Midbrain (tissue), 1 donor: Measurements from ENCODE around the gene CRTC1.
"Not testable (repeated sequence)": the region's sequence is repeated elsewhere in the genome, so short reads cannot be mapped to it uniquely, and the experiment has no call there.

Experiments used
- DNase-seq: peaks from one replicate; lab custom pipeline; 2025; lab: John Stamatoyannopoulos, UW

The CRTC1 gene

DNA sequence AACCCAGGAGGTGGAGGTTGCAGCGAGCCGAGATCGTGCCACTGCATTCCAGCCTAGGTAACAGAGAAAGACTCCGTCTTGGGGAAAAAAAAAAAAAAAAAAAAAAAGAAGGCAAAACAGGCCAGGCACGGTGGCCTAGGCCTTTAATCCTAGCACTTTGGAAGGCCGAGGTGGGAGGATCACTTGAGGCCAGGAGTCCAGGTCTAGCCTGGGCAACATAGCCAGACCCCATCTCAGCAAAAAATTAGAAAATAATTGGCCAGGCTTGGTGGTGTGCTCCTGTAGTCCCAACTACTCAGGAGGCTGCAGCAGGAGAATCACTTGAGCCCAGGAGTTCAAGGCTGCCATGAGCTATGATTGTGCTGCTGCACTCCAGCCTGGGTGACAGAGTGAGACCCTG lies 43.4 kb downstream of the CRTC1 start:
- no peak for DNase-seq

DNA sequence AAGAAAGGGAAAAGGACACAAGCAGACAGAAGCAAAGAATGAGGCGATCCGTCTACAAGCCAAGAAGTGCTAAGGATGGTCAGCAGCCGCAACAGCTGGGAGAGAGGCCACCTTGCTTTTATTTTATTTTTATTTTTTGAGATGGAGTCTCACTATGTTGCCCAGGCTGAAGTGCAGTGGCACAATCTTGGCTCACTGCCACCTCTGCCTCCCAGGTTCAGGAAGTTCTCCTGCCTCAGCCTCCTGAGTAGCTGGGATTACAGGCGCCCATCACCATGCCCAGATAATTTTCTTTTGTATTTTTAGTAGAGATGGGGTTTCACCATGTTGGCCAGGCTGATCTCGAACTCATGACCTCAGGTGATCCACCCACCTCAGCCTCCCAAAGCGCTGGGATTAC lies 44.1 kb downstream of the CRTC1 start:
- DNase-seq: not testable (repeated sequence)

DNA sequence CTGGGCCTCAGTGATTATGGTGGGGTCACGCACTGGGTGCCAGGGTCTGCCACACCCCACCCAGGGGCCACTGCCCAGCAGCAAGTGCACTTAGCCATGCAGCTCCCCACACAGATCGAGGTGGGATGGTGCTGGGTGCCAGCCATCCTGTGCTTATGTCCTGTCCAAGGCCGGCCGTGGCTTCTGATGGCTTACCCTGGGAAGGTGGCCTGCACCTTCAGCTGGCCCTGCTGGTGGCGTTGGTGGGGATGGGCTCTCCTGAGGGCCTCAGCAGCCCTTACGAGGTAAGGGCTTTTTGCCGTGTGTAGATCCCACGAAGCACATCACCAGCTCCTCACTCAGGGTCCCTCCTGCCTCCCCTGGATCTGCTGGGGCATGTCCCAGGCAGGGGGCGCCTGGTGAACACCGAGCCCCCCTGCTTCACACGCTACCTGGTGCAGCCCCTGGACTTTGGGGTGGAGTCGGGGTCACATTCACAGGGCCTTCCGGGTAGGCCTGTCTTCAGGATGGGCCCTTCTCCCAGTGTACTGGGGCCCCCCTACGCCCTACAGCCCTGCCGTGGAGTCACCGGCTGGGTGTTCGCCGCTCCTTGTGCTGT lies 46.6 kb downstream of the CRTC1 start:
- DNase-seq: no peak

DNA sequence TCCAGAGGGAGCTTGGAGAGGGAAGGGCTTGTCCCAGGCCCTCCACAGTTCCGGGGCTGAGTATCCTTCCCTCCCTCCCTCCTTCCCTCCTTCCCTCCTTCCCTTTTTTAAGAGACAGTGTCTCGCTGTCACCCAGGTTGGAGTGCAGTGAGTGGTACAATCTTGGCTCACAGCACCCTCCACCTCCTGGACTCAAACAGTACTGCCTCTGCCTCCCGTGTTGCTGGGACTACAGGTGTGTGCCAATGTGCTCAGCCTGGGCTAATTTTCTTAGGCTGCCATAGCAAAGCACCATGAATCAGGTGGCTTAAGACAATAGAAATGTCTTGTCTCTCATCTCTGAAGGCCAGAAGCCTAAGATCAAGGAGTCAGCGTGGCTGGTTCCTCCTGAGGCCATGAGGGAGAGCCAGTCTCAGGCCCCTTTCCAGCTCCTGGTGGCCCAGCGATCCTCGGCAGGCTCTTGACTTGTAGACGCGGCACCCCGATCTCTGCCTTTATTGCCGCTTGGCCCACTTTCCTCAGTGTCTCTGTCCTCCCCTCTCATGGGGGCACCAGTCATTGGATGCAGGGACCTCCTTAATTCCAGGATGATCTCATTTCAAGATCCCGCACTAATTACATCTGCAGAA lies 47.5 kb downstream of the CRTC1 start:
- DNase-seq: no peak

DNA sequence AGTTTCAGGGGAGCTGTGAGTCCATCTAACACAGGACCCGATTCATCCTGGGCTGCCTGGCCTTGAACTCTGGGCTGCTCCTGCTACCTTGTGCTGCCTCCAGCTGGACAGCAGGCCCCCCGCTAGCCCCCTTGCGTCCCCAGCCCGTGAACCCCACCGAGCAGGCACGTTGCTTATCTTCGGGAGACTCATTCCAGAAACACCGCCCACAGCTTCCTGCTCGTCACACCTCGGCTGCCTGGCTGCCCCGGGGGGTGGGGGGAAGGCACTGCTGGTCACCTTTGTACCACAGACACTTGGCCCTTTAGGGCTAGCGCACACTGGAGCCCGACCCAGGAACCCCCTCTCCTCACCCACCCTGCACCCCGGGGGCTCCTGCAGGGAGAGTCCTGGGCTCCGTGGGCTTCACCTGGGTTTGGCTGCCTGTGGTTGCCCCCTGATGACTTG lies 48.1 kb downstream of the CRTC1 start:
- DNase-seq: no peak

DNA sequence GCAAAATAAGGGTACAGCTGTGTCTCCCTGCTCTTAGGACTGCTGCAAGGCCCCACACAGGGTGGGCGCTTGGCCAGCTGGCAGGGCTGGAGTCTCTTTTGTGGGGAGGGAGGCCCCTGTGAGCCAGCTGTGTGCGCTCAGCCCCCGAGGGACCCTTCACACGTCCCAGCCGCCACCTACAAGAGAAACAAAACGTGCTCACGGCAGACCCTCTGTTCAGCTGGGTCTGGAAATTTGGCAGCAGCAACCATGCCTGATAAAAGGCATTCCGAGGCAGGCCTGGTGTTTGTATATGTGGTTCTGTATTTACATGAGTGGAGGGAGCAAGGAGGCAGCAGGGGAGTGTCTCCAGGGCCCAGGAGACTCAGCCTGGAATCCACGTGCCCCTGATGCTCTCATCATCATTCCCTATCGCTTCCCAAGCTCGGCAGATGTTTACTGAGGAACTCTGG lies 49.7 kb downstream of the CRTC1 start:
- no peak for DNase-seq

DNA sequence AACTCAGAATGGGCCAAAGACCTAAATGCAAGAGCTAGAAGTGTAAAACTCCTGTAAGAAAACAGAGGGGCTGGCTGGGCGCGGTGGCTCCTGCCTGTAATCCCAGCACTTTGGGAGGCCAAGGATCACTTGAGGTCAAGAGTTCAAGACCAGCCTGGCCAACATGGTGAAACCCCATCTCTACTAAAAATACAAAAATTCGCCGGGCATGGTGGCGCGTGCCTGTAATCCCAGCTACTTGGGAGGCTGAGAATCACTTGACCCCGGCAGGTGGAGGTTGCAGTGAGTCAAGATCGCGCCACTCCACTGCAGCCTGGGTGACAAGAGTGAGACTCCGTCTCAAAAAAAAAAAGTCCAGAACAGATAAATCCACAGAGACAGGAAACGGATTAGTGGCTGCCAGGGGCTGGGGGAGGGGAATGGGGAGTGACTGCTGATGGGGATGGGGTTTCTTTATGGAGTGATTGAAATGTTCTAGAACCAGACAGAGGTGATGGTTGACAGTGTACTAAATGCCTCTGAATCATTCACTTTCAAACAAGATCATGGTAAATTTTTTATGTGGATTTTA lies 50.4 kb downstream of the CRTC1 start:
- not testable (repeated sequence) for DNase-seq

DNA sequence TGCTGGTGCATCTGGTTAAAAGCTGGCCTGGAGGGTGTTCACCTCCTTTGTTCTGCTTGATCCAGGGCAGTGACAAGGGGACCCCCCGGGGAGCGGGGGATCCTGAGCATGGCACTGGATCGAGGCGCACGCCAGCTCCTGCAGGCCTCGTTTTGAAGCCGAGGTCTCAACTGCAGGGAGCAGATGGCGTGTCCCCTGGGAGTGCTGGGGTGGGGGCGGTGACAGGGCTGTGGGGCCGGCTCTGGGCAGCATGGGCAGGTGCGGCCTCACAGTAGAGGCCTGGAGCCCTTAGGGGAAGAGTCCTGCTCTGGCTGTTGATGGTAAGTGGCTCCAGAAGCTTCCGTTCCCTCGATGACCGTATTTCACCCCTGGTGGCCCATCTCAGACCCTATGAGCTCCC lies 51.8 kb downstream of the CRTC1 start:
- no peak for DNase-seq

DNA sequence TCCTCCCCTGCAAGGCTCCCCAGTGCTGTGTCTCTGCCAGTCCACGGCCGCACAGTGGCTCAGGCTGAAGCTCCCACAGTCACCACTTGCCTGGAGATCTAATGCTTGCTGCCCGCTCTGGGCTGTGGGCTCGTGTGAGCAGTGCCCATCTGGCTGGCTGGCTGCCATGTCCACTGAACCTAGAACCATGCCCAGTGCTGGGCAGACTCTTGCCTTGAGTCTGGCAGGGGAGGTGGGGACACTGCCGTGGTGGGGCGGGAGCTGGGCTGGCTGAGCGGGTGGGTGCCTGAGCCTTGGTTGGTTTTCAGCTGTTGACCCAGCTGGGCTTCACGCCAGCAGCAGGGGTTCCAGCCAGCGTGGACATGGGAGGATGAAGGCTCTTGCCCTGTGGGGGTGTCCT lies 52.3 kb downstream of the CRTC1 start:
- peak; percentile 44 for DNase-seq

DNA sequence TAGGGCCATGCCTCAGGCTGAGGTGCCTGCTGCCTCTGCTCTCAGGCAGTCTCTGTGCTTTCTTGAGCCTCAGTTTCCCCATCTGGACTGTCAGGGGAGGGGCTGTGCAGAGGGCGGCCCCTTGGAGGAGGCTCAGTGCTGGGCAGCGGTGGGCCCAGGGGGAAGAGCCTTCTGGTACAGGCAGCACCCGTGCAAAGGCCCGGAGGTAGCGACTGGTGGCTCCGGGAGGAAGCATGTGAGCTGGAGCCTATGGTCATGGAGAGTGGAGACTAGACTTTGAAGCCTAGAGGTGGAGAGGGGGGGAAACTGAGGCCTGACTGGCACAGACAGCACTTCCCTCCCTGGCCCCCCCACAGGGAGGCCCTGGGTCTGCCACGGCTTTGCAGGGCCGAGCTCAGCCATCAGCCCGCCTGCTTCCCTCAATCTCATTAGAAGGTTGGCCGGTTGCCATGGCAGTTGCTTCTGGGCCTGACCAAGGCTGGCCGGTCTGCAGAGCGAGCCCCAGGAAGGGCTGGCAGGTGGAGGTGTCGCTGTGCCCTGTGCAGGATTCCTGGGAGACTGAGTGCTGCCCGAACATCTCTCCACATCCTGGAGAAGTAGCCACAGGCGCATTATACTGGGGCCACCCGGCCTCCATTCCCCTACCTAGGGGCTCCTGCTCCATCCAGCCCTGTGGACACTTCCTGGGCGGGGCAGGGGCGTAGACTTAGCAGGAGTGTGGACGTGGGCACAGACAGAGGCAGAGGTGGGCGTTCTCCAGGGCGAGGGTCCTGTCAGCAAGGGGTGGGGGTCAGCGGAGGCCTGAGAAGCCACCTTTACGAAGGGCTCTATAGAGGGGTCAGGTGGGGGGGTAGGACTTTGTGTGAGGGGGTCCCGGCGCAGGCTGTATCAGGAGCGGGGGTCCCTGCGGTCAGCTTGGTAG lies 53.2 kb downstream of the CRTC1 start:
- DNase-seq: peak; percentile 11

DNA sequence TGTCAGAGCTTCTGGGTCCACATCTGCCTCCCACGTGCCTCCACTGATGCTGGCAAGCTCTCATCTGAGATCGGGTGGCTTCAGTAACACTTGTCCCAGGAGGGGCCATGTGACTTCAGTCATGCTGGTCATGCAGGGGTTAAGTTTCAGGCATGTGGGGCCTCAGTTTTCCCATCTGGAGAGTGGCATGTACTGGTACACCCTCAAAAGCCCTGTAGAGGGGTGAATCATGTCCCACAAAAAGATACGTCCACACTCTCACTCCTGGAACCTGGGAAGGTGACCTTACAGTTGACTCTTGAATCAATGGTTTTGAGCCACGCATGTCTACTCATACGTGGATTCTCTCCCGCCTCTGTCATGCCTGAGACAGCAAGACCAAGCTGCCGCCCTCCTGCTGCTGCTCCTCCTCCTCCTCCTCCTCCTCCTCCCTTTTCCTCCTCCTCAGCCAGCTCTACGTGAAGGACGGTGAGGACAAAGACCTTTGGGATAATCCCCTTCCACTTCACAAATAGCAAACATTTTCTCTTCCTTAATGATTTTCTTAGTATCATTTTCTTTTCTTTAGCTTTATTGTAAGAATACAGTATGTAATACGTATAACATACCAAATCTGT lies 54.0 kb downstream of the CRTC1 start:
- no peak for DNase-seq

DNA sequence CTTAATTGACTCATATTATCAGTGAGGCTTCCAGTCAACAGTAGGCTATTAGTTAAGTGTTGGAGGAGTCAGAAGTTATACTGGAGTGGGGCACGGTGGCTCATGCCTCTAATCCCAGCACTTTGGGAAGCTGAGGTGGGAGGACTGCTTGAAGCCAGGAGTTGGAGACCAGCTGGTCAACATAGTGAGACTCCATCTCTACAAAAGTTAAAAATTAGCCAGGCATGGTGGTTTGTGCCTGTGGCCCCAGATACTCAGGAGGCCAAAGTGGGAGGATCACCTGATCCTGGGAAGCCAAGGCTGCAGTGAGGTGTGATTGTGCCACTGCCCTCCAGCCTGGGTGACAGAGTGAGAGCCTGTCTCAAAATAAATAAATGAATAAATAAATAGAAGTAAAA lies 54.5 kb downstream of the CRTC1 start:
- DNase-seq: no peak

DNA sequence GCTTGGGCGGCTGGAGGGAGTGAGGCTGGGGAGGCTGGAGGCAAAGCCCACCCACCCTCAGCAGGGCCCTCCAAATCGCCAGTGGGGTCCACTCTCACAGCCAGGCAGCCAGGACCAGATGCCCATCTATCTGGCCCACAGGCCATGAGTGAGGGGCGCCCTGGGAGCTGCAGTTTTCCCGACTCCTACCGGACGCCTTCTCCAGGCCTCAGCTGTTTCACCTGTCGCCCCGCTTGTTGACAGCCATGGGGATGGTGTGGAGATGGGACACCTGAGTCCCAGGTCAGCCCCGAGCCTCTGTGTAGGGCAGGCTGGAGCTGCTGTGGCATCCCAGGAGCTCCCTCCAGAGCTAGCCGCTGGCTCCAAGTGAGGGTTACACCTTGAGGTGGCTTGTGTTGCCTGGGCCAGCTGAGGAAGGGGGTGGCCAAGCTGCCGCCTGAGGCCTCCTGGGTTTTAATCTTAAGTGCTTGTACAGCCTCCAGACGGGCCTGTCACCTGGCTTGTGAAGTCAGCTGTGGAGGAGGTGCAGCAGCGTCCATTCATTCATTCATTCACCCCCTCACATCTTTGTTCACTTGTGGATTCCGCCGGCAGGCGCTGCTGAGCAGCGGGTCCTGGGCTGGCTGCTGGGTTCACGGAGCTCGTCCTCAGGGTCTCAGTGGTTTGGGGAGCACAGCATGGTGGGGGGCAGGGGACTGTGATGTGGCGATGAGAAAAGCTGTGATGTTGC lies 55.6 kb downstream of the CRTC1 start:
- no peak for DNase-seq

DNA sequence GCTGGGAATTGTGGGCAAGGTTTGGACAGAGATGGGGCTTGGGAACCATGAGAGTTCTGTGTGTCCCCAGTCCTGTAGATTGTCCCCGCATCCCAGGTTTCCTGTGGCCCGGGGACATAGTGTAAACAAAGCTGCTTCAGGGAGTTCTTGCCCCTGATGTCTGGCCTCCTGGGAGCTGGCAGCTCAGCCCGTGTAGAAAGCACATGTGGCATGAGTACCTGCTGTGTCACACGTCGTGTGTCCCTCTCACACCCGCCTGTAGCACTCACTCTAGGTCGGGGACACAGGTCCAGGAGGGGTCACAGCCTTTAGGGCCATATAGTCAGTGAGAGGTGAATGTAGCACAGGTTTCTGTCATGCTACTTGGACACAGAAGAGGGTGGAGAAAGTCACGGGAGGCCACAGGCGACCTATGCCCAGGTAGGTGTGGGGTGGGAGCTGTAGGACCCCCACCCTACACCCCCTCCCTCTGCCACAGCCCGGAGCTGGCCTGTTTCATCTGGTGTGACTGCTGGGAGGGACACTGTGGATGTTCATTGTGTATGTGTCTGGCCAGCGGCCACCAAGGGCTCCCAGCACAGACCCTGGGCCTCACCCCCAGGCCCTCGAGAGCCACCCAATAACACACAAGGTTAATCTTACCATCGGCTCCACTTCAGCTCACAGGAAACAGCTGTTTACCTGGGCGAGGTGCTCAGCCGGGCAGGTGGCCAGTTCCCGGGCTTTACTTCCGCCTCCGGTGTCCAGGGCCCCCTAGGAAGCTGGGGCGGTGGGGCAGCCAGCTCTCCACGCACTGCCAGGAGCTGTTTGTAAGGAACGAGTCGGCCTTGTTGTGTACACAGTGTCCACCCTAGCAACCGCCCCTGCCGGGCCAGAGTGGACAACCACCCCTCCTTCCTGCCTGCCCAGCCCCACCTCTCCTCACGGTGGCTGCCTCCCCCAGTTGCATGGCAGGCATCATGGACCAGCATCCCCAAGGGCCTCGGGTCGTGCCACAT lies 57.9 kb downstream of the CRTC1 start:
- no peak for DNase-seq

DNA sequence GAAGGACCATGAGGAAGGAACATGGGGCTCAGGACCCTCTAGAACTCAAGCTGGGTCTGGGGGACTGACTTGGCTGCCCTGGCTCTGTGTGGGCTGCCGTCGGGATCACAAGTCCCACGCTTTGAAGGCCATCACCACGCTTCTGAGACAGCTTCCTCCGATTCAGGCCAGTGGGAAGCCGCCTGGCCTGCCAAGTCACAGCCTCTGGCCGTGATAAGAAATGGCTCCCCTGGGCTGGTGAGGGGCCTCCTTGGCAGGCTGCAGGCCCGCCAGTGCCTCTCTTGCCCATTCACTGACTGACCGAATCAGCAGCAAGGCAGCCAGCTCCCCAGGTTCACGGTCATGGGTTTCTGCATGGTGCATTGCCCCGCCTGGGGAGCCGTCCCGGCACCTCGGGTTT lies 58.8 kb downstream of the CRTC1 start:
- no peak for DNase-seq

DNA sequence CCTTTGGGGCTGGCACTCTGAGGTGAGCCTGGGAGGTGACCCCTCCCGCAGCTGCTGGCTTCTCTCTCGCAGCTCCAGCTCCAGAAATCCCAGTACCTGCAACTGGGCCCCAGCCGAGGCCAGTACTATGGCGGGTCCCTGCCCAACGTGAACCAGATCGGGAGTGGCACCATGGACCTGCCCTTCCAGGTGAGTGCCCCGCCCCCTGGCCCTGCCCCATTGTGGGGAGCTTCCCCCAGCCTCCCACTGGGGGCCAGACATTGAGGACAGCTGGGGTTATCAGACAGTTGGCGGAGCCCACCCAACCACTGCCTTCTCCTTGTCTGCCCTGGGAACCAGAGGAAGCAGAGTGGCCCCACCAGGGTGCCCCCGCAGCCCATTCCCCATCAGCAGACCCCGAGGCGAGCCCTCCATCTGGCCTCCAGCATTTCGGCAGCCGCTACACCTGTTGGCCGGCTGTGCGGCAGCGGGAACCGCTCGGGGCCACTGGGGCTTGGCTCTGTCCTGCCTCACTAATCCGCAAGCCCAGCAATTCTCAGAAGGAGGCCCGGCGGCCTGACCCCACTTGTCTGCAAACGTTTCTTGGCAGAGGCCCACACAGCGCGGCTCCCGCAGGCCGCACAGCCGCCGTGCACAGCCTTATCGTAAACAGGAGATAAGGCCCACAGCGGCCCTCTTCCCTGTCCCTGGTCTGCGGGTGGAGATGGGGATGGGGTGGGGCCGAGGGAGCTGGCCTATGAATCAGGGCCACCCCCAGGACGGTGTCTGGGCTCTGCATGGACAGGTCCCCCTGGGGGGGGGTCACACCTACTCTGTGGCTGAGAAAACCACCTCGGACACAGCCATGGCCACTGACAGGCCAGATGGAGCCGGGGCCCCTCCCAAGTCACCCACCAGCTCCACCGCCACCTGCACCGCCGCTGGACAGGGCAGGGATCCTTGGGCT lies 59.6 kb downstream of the CRTC1 start:
- DNase-seq: no peak

DNA sequence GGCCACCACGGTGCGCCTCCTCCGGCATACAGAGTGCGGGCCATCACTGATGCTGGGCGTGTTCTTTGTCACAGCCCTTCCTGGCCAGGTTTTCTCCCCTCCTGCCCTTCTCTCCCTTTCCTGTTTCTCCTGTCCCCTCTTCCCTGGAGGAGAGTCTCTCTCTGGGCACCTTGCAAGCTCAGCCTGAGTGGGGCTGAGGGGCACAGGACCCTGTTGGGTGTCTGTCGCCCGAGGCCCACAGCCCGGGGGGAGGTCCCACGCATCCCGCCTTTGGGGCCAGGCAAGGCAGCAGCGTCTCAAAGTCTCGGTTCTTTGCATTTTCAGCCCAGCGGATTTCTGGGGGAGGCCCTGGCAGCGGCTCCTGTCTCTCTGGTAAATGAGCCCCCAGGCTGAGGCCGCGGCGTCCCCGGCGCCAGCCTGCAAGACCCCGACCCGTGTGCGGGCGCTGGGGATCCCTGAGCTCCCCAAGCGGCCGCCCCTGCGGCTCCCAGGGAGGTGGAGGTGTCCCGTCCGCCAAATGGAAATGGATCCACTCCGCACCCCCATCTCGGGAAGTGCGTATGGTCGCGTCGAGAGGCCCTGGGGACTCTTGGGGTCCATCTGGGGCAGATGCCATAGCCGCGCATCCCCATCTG lies 60.4 kb downstream of the CRTC1 start:
- DNase-seq: no peak

DNA sequence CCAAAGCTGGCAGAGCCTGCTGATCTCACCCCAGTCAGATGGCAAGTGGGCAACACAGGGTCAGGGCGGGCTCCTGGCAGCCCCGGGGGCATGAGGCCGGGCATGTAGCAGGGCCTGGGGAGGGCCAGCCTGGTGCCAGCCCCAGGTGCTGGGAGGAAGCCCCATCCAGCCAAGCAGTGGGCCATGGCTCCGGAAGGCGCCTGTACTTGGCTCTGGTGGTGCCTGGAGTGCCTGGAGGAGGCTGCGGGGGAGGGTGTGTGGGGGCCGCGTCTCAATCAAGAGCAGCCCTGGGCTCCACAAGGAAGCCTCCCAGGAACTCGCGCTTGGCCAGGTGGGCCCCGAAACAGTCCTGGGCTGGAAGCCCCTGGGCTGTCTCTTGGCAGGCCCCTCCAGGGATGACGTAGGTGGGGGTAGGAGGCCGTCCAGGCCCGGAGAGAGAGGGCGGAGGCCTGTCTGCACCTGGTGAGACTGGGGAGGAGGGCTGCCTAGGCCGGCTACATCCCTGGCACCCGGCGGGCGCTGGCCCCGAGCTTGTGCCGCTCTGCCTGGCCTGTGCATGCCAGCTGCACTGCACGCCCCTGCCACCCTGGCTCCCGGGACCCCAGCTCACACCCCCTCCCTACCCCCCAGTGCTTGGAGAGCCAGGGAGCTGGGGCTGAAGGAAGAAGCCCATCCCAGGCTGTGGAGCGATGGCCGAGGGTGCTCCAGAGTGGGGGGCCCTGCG lies 61.7 kb downstream of the CRTC1 start:
- no peak for DNase-seq
